Activated naive CD4-positive, alpha-beta T cell treated with anti-CD3 and anti-CD28 coated beads, Interleukin-2, amount 10 ng/mL, durations not matched to agents 7 days and 5 days (primary cell): ENCODE results near the gene TTC36.
A peak's percentile ranks its signal among the peaks of the same experiment; 100 is the strongest.
"Not testable (repeated sequence)": the region's sequence is repeated elsewhere in the genome, so short reads cannot be mapped to it uniquely, and the experiment has no call there.

ENCODE experiments used
- CTCF ChIA-PET: fragments of 350-600 bp; sonication (Branson Sonifier 250); formaldehyde crosslinking; loops from one replicate; lab custom pipeline; 2021; ENCODE audit warnings: antibody characterized with exemption; lab: Charles Lee
- DNase-seq: peaks from one replicate; pipeline ENCODE4 v3.0.0-alpha.2; 2020
- H3K27ac Mint-ChIP-seq: one replicate; pipeline ENCODE4 v1.8.0; 2021; ENCODE audit warnings: mild to moderate bottlenecking, moderate library complexity, mixed read lengths
- H3K27me3 Mint-ChIP-seq: one replicate; pipeline ENCODE4 v1.8.0; 2021; ENCODE audit warnings: mild to moderate bottlenecking, mixed read lengths
- H3K36me3 Mint-ChIP-seq: one replicate; pipeline ENCODE4 v1.8.0; 2021; ENCODE audit warnings: mixed read lengths
- H3K4me1 Mint-ChIP-seq: one replicate; pipeline ENCODE4 v1.8.0; 2021; ENCODE audit warnings: mixed read lengths
- H3K4me3 Mint-ChIP-seq: one replicate; pipeline ENCODE4 v1.8.0; 2021; ENCODE audit warnings: mild to moderate bottlenecking, moderate library complexity, mixed read lengths
- H3K9me3 Mint-ChIP-seq: one replicate; pipeline ENCODE4 v1.8.0; 2021; ENCODE audit warnings: mixed read lengths

Gene TTC36

GRCh38 chr11:118537409-118537980 lies 10.2 kb downstream of the TTC36 start:
- no peak for DNase-seq
- CTCF ChIA-PET: no interaction called here
- H3K9me3 Mint-ChIP-seq: no peaks in the 10 kb centered on the region

GRCh38 chr11:118544010-118544646 lies 16.9 kb downstream of the TTC36 start:
- no peak for DNase-seq
- no peak overlapping the region for H3K27ac Mint-ChIP-seq
- no peak overlapping the region for H3K4me3 Mint-ChIP-seq
- H3K9me3 Mint-ChIP-seq: no peaks in the 10 kb centered on the region
- CTCF ChIA-PET: no interaction called here
- H3K27me3 Mint-ChIP-seq: no peaks in the 10 kb centered on the region
- no peaks in the 10 kb centered on the region for H3K36me3 Mint-ChIP-seq
- H3K4me1 Mint-ChIP-seq: no peaks in the 10 kb centered on the region

More at GRCh38 chr11:118537409-118537980, 10.2 kb downstream of the TTC36 start:
- no peak overlapping the region for H3K27ac Mint-ChIP-seq
- no peak overlapping the region for H3K4me3 Mint-ChIP-seq
- H3K27me3 Mint-ChIP-seq: no peaks in the 10 kb centered on the region
- H3K4me1 Mint-ChIP-seq: no peaks in the 10 kb centered on the region
- H3K36me3 Mint-ChIP-seq: peaks cover 2% of the 10 kb centered on the region

- CTCF ChIA-PET: no interaction called here
- no peak for DNase-seq
- H3K27ac Mint-ChIP-seq: no peak overlapping the region
- no peaks in the 10 kb centered on the region for H3K27me3 Mint-ChIP-seq
- no peaks in the 10 kb centered on the region for H3K9me3 Mint-ChIP-seq
- no peaks in the 10 kb centered on the region for H3K36me3 Mint-ChIP-seq
- H3K4me1 Mint-ChIP-seq: no peaks in the 10 kb centered on the region
- no peak overlapping the region for H3K4me3 Mint-ChIP-seq
Measured at GRCh38 chr11:118544647-118545010, 17.4 kb downstream of the TTC36 start.

GRCh38 chr11:118545533-118545932 lies 18.3 kb downstream of the TTC36 start:
- Mint-ChIP-seq H3K9me3 (no peaks in the 10 kb centered on the region), H3K27me3 (no peaks in the 10 kb centered on the region), H3K27ac (no peak overlapping the region), H3K4me3 (no peak overlapping the region), H3K4me1 (no peaks in the 10 kb centered on the region), H3K36me3 (no peaks in the 10 kb centered on the region)
- CTCF ChIA-PET: no interaction called here
- no peak for DNase-seq

GRCh38 chr11:118547132-118547531 lies 19.9 kb downstream of the TTC36 start:
- no peak overlapping the region for H3K4me3 Mint-ChIP-seq
- no peaks in the 10 kb centered on the region for H3K4me1 Mint-ChIP-seq
- H3K27me3 Mint-ChIP-seq: no peaks in the 10 kb centered on the region
- CTCF ChIA-PET: no interaction called here
- H3K27ac Mint-ChIP-seq: no peak overlapping the region
- H3K36me3 Mint-ChIP-seq: peaks cover 3% of the 10 kb centered on the region
- no peaks in the 10 kb centered on the region for H3K9me3 Mint-ChIP-seq
- DNase-seq: no peak

- CTCF ChIA-PET: interaction anchor here (0.9 kb wide), 2 partner anchors 10 to 43 kb away, joined by 3 read pairs; no protein-coding TSS in a partner anchor
- no peak for DNase-seq
- H3K36me3 Mint-ChIP-seq: peaks cover 12% of the 10 kb centered on the region
- no peak overlapping the region for H3K27ac Mint-ChIP-seq
- no peaks in the 10 kb centered on the region for H3K9me3 Mint-ChIP-seq
- no peaks in the 10 kb centered on the region for H3K27me3 Mint-ChIP-seq
- H3K4me1 Mint-ChIP-seq: no peaks in the 10 kb centered on the region
- H3K4me3 Mint-ChIP-seq: no peak overlapping the region
Measured at GRCh38 chr11:118552341-118552740, 25.1 kb downstream of the TTC36 start.

GRCh38 chr11:118560806-118561205 lies 33.5 kb downstream of the TTC36 start:
- peaks cover 7% of the 10 kb centered on the region for H3K36me3 Mint-ChIP-seq
- H3K4me3 Mint-ChIP-seq: no peak overlapping the region
- H3K4me1 Mint-ChIP-seq: peaks cover 12% of the 10 kb centered on the region
- no peaks in the 10 kb centered on the region for H3K9me3 Mint-ChIP-seq
- H3K27me3 Mint-ChIP-seq: no peaks in the 10 kb centered on the region
- CTCF ChIA-PET: no interaction called here
- no peak overlapping the region for H3K27ac Mint-ChIP-seq
- no peak for DNase-seq

GRCh38 chr11:118565051-118565450 lies 37.8 kb downstream of the TTC36 start:
- peak overlapping the region; percentile 66 for H3K4me3 Mint-ChIP-seq
- H3K36me3 Mint-ChIP-seq: no peaks in the 10 kb centered on the region
- H3K4me1 Mint-ChIP-seq: peaks cover 17% of the 10 kb centered on the region
- H3K27ac Mint-ChIP-seq: no peak overlapping the region
- H3K27me3 Mint-ChIP-seq: no peaks in the 10 kb centered on the region
- no peaks in the 10 kb centered on the region for H3K9me3 Mint-ChIP-seq
- CTCF ChIA-PET: interaction anchor here (0.6 kb wide), 1 partner anchor 219 kb away, joined by 3 read pairs; no protein-coding TSS in a partner anchor
- DNase-seq: no peak

- no peak overlapping the region for H3K4me3 Mint-ChIP-seq
- CTCF ChIA-PET: no interaction called here
- no peak overlapping the region for H3K27ac Mint-ChIP-seq
Measured at GRCh38 chr11:118569670-118570069, 42.4 kb downstream of the TTC36 start.

GRCh38 chr11:118570787-118571186 lies 43.5 kb downstream of the TTC36 start:
- Mint-ChIP-seq H3K27me3 (no peaks in the 10 kb centered on the region), H3K4me1 (peaks cover 45% of the 10 kb centered on the region)

More at GRCh38 chr11:118569670-118570069, 42.4 kb downstream of the TTC36 start:
- H3K27me3 Mint-ChIP-seq: no peaks in the 10 kb centered on the region
- no peak for DNase-seq
- H3K36me3 Mint-ChIP-seq: peaks cover 6% of the 10 kb centered on the region
- no peaks in the 10 kb centered on the region for H3K9me3 Mint-ChIP-seq
- peaks cover 42% of the 10 kb centered on the region for H3K4me1 Mint-ChIP-seq

GRCh38 chr11:118571701-118572060 lies 44.4 kb downstream of the TTC36 start:
- H3K9me3 Mint-ChIP-seq, H3K27me3 Mint-ChIP-seq, CTCF ChIA-PET: not testable (repeated sequence)
- H3K27ac Mint-ChIP-seq: peak overlapping the region; percentile 96
- H3K36me3 Mint-ChIP-seq: peaks cover 19% of the 10 kb centered on the region
- H3K4me1 Mint-ChIP-seq: peaks cover 46% of the 10 kb centered on the region
- peak overlapping the region; percentile 99 for H3K4me3 Mint-ChIP-seq
- DNase-seq: peak; percentile 33

More at GRCh38 chr11:118570787-118571186, 43.5 kb downstream of the TTC36 start:
- CTCF ChIA-PET: interaction anchor here (0.6 kb wide), 1 partner anchor 44 kb away, joined by 3 read pairs; the partner anchor contains the start of gene TTC36
- no peak for DNase-seq
- Mint-ChIP-seq H3K4me3 (no peak overlapping the region), H3K27ac (no peak overlapping the region), H3K36me3 (peaks cover 13% of the 10 kb centered on the region), H3K9me3 (no peaks in the 10 kb centered on the region)

GRCh38 chr11:118572061-118572980 lies 45.0 kb downstream of the TTC36 start, which contains the start of gene ARCN1:
ARCN1 (plus strand) TSS chr11:118572409; CDS start chr11:118572548, 139 bp downstream.
- peak; percentile 84 for DNase-seq
- CTCF ChIA-PET: interaction anchor here (1.0 to 1.3 kb wide), 3 partner anchors 20 to 40 kb away, joined by 3 read pairs; no protein-coding TSS in a partner anchor
- peaks cover 47% of the 10 kb centered on the region for H3K4me1 Mint-ChIP-seq
- H3K36me3 Mint-ChIP-seq: peaks cover 24% of the 10 kb centered on the region
- no peaks in the 10 kb centered on the region for H3K27me3 Mint-ChIP-seq
- no peaks in the 10 kb centered on the region for H3K9me3 Mint-ChIP-seq
- H3K27ac Mint-ChIP-seq: peak within 1 kb of the TSS; percentile 96
- H3K4me3 Mint-ChIP-seq: peak within 1 kb of the TSS; percentile 99

GRCh38 chr11:118572981-118573550 lies 45.8 kb downstream of the TTC36 start:
- peaks cover 51% of the 10 kb centered on the region for H3K4me1 Mint-ChIP-seq

GRCh38 chr11:118574636-118575035 lies 47.4 kb downstream of the TTC36 start:
- no peak for DNase-seq
- Mint-ChIP-seq H3K36me3 (peaks cover 31% of the 10 kb centered on the region), H3K9me3 (no peaks in the 10 kb centered on the region), H3K27me3 (no peaks in the 10 kb centered on the region), H3K4me3 (no peak overlapping the region), H3K4me1 (peaks cover 57% of the 10 kb centered on the region), H3K27ac (no peak overlapping the region)
- CTCF ChIA-PET: no interaction called here

More at GRCh38 chr11:118572981-118573550, 45.8 kb downstream of the TTC36 start:
- CTCF ChIA-PET: interaction anchor here (1.0 to 1.3 kb wide), 3 partner anchors 19 to 39 kb away, joined by 3 read pairs; no protein-coding TSS in a partner anchor
- H3K36me3 Mint-ChIP-seq: peaks cover 29% of the 10 kb centered on the region
- DNase-seq: peak; percentile 32
- peak overlapping the region; percentile 99 for H3K4me3 Mint-ChIP-seq
- H3K9me3 Mint-ChIP-seq: no peaks in the 10 kb centered on the region
- peak overlapping the region; percentile 96 for H3K27ac Mint-ChIP-seq
- no peaks in the 10 kb centered on the region for H3K27me3 Mint-ChIP-seq
